GM10266 (cell line): ENCODE results near the gene ESRRA.

ENCODE experiments used
- DNase-seq: peaks from one replicate; pipeline ENCODE4 v3.0.0; 2012; ENCODE audit errors: extremely low spot score
- TF ChIP-seq, protein P1 (sequence below): IDR thresholded peaks from 2 replicates; pipeline ENCODE4 v1.5.1; 2012; ENCODE audit warnings: mild to moderate bottlenecking, low read depth; ENCODE audit not compliant: control insufficient read depth, insufficient read depth; ENCODE audit errors: missing control alignments

ESRRA gene

GRCh38 chr11:64284962-64285884 lies 20.1 kb upstream of the ESRRA start, which contains the start of gene GPR137:
Gene GPR137 (plus strand): TSS chr11:64285848. CDS start chr11:64286525, 677 bp downstream.
- TF ChIP-seq, protein P1, sequence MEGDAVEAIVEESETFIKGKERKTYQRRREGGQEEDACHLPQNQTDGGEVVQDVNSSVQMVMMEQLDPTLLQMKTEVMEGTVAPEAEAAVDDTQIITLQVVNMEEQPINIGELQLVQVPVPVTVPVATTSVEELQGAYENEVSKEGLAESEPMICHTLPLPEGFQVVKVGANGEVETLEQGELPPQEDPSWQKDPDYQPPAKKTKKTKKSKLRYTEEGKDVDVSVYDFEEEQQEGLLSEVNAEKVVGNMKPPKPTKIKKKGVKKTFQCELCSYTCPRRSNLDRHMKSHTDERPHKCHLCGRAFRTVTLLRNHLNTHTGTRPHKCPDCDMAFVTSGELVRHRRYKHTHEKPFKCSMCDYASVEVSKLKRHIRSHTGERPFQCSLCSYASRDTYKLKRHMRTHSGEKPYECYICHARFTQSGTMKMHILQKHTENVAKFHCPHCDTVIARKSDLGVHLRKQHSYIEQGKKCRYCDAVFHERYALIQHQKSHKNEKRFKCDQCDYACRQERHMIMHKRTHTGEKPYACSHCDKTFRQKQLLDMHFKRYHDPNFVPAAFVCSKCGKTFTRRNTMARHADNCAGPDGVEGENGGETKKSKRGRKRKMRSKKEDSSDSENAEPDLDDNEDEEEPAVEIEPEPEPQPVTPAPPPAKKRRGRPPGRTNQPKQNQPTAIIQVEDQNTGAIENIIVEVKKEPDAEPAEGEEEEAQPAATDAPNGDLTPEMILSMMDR: no peak

DNA sequence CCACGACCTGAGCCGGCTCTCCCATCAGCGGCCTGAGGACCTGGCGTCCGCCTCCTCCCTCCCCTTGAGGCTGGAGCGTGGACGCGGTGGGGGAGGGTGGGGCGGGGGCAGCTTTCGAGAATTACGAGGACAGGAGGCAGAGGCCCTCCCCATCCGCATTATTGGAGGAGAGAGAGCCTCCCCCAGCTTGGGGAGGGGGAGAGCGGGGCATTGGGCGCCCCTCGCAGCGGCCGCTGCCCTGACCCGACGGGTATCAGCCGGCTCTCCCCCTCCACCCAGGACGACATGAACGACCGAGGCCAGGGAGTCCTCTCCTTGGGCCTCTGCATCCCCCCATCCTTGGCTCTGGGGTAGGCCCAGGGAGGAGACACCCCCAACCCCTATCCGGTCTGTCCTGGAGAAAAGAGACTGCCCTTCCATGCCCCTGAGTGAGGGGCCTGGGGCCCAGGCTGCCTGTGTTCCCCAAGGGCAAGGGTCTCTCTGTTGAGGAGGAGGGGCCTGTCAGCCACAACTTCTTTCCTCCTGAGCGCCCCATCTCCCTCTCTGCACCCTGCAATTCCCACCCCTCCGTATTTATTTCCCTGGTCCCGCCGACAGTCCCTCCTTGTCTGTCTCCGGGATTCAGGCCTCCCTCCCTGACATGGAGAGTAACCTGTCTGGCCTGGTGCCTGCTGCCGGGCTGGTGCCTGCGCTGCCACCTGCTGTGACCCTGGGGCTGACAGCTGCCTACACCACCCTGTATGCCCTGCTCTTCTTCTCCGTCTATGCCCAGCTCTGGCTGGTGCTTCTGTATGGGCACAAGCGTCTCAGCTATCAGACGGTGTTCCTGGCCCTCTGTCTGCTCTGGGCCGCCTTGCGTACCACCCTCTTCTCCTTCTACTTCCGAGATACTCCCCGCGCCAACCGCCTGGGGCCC lies 19.2 kb upstream of the ESRRA start:
- DNase-seq: no peak
- TF ChIP-seq, protein P1: peak; percentile 32

More at GRCh38 chr11:64284962-64285884, 20.1 kb upstream of the ESRRA start, which contains the start of gene GPR137:
- DNase-seq: peak; percentile 97

GRCh38 chr11:64286801-64287159 lies 18.5 kb upstream of the ESRRA start:
- no peak for DNase-seq
- TF ChIP-seq, protein P1: no peak

DNA sequence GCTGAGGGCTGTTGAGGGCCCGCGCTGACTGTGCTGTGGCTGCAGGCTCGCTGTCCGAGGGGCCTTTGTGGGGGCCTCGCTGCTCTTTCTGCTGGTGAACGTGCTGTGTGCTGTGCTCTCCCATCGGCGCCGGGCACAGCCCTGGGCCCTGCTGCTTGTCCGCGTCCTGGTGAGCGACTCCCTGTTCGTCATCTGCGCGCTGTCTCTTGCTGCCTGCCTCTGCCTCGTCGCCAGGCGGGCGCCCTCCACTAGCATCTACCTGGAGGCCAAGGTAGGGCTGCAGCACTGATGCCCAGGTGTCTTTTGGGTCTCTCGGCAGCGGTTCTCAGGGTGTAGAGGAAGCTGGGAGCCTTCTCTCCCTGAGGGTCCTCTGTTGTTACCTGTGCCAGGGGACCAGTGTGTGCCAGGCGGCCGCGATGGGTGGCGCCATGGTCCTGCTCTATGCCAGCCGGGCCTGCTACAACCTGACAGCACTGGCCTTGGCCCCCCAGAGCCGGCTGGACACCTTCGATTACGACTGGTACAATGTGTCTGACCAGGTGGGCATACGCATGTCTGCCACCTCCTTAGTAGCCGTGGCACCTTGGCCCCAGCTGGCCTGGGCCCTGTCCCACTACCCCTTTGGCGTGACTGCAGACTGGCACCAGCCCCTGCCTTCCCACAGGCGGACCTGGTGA lies 17.5 kb upstream of the ESRRA start:
- no peak for DNase-seq
- TF ChIP-seq, protein P1: no peak

- no peak for DNase-seq
- TF ChIP-seq, protein P1: no peak
These were observed 17.0 kb upstream of the ESRRA start for GRCh38 chr11:64288353-64288750.

GRCh38 chr11:64289002-64289564 lies 16.2 kb upstream of the ESRRA start:
- TF ChIP-seq, protein P1: no peak

More at GRCh38 chr11:64289002-64289564, 16.2 kb upstream of the ESRRA start:
- no peak for DNase-seq
